ENCODE results near the gene INAFM1.
"Not testable (repeated sequence)": the region's sequence is repeated elsewhere in the genome, so short reads cannot be mapped to it uniquely, and the experiment has no call there.

INAFM1 gene

DNA sequence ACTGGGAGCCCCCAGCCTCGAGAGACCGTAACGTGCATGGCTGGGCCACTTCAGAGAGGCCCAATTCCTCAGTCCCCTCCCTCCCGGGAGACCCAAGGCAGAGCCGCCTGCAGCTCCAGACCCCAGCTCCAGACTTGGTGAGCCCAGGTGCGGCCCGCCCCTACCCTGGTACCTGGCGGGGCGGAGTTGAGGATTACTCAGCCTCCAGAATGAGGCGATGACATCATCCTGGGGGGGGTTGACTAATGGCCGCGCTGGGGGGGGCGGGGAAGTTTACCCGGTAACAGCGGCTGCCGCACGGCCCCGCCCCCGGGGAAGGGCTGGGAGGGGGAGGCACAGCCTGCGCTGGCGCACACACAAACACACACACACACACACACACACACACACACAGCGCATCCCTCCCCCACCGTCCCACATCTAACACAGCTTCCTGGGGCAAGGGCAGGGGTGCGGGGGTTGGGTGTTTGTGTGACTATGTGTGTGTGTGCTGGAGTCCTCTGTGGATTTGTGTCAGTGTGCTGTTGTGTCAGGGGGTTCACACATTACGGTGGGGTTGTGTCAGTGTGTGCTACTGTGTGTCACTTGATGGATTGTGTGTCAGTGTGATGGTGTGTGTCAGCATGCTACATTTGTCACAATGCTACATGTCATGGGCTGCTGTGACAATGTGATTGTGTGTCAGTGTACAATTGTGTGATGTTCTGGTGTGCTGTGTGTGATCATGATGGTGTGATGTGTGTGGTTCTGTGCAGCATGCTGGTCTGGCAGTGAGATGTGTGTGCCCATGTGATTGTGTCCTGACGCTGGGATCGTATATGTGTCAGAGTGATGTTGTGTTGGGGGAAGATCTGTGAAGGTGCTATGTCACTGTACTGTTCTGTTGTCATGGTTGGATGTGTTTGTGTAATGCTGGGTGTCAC lies 33.4 kb upstream of the INAFM1 start:
- peak in 1 of 2 donors; percentile 74 for DNase-seq (ENCODE audit: extremely low read depth in 1 of 2, low read depth in 1 of 2)

DNA sequence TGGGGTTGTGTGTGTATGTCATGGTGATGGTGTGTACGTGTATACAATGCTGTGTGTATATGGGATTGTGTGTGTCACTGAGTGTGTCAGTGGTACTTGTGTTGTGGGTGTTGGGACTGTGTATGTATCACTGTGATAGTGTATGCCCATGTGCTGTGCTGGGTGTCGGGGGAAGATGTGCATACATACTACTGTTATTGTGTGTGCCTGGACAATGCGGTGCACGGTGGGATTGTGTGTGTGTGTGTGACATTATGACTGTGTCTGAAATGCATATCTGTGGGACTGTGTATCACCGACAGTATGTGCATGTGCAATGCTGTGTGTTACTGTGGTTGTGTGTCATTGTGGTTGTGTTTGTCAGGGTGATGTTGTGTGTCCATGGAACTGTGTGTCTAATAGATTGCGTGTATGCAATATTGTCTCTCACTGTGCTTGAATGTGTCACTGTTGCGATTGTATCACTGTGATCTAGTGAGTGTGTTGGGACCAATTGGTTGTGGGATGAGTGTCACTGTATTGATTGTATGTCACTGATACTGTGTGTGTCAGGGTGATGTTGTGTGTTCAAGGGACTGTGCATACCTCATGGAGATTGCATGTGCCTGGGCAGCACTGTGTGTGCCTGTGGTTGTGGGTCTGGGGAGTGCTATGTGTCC lies 32.6 kb upstream of the INAFM1 start:
- DNase-seq (ENCODE audit: extremely low read depth in 1 of 2, low read depth in 1 of 2), result no peak

DNA sequence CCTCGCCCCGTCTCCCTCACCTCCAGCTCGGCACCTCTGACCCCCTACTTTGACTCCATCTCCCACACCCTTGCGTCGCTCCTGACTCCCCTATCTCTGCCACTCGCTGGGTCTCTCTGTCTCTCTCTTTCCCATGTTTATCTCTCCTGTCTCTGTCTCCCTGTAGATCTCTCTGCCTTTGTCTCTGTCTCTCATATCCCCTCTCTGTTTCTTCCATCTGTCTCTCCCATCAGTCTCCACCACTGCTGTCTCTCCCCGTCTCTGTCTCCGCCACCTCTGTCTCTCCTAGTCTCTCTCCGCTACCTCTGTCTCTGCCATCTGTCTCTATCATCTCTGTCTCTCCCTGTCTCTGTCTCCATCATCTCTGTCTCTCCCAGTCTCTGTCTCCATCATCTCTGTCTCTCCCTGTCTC lies 31.3 kb upstream of the INAFM1 start:
- no peak for DNase-seq (ENCODE audit: extremely low read depth in 1 of 2, low read depth in 1 of 2)

DNA sequence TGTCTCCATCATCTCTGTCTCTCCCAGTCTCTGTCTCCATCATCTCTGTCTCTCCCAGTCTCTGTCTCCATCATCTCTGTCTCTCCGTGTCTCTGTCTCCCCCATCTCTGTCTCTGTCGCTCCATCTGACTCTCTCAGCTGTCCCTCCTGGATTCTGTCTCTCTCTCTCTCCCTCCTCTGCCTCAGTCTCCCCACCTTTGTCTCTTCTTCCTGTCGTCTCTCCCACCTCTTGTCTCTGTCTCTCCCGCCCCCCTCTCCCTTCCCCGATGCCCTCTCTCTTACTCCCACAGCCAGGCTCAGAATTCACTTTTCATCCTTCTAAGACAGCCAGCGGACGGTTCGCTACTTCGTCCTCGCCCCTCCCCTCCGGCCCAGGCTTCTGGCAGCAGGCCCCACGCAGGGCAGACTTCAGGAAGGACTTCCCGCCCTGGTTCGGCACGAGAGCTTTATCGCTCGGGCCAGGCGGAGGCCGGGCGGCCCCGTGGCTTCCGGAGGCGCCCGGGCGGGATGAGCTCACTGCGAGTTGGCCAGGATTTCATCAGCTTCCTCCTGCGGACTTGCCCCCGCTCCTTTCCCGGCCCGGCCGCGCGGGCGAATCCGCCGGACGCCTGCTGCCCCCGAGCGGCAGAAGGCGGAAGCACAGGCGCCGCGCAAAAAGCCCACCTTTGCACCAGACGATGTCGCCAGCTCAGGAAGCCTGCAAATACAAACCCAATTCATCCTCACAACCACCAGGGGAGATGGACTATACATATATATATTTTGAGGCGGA lies 30.7 kb upstream of the INAFM1 start:
- peak; percentile 89 for DNase-seq (ENCODE audit: extremely low read depth in 1 of 2, low read depth in 1 of 2)

DNA sequence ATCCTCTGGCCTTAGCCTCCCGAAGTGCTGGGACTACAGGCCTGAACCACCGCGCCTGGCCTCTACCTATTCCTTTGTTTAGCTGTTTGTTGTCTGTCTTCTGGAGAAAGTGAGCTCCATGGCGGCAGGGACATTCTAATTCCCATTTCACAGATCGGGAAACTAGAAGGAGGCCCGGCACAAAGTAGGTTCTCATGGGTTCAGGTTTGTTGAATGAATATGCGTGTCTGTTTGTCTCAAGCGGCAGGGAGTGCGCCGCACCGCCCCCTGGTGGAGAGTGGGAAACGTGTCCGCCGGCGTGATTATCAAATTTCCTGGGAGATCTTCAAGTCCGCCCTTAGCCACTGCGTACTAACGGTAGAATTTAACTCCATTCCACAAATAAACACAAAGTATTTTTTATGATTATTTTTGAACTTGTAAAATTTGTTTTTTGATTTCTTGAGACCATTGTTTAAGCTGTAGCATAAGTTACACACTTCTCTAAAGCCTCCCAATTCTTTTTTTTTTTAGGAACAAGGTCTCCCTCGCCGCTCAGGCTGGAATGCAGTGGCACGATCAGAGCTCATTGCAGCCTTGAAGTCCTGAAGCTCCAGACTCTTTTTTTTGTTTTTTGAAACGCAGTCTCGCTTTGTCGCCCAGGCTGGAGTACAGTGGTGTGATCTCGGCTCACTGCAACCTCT lies 27.2 kb upstream of the INAFM1 start:
- no peak for DNase-seq (ENCODE audit: extremely low read depth in 1 of 2, low read depth in 1 of 2)

DNA sequence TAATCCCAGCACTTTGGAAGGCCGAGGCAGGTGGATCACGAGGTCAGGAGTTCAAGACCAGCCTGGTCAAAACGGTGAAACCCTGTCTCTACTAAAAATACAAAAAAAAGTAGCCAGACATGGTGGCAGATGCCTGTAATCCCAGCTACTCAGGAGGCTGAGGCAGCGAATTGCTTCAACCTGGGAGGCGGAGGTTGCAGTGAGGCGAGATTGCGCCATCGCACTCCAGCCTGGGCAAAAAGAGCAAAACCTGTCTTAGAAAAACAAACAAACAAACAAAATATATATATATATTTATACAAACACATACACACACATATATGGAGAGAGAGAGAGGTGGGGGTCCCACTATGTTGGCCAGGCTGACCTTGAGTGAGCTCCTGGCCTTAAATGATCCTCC lies 21.7 kb upstream of the INAFM1 start:
- not testable (repeated sequence) for DNase-seq (ENCODE audit: extremely low read depth in 1 of 2, low read depth in 1 of 2)

DNA sequence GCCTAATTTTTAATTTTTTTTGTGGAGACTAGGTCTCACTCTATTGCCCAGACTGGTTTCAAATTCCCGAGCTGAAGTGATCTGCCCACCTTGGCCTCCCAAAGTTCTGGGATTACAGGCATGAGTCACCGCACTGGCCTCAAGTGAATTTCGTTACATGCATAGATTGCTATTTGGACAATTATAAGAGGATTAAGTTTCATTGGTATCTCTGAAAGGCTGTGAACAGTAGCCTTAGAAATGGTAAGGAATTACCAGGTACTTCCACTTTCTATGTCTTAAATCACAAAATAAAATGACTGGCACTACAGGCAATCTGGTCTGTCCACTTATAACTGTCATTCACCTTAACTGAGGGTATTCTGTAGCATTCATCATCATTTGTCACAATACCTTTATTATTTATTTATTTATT lies 21.2 kb upstream of the INAFM1 start:
- no peak for DNase-seq (ENCODE audit: extremely low read depth in 1 of 2, low read depth in 1 of 2)

DNA sequence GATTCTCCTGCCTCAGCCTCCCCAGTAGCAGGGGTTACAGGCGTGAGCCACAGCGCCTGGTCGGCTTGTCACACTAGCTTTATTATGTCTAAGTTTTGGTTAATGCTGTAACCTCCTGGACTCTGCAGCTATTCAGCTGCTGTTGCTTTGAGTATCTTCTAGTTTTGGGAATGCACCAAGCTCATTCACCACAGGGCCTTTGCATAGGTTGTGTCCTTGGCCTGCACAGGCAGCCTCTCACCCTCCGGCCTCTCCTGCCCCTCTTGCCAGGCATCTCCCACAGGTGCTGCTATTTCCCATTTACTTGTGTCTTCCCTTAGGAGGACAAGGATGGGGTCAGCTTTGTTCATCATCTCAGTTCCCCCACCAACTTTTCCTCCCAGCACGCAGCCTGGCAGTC lies 20.7 kb upstream of the INAFM1 start:
- no peak for DNase-seq (ENCODE audit: extremely low read depth in 1 of 2, low read depth in 1 of 2)

DNA sequence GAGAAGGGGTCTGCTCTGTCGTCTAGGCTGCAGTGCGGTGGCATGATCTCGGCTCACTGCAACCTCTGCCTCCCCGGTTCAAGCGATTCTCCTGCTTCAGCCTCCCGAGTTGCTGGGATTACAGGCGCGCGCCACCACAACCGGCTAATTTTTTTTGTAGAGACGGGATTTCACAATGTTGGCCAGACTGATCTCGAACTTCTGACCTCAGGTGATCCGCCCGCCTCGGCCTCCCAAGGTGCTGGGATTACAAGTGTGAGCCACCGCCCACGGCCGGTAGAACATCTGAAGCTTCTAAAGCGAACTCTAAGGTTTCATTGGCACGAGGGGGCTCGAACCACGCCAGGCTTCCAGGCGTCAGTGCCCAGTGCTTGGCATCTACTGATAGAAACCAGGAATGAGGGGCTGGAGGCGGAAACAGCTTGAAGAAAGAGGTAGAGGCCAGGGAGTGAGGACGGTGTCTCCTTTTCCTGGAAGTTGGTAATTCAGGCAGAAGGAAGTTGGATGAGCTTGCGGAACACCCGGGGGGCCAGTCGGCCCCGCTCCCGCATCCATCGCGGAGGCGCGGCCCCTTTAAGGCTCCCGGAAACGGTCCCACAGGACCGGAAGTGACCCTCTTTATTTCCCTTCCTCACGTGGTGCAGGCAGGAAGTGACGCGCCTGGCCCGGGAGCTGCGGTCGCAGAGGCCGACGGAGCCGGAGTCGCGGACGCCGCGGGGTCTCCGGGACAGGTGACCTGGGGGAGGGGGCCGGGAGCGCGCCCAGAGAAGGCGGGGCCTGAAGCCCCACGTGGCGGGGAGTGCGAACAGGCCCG lies 18.6 kb upstream of the INAFM1 start, which contains the start of gene CCDC9:
Gene CCDC9, plus strand, starts transcription at position 647 of the 814 bp plus-strand sequence. CDS start 1,876 bp downstream, outside the sequence.
- peak; percentile 92 to 95 for DNase-seq (ENCODE audit: extremely low read depth in 1 of 2, low read depth in 1 of 2)

DNA sequence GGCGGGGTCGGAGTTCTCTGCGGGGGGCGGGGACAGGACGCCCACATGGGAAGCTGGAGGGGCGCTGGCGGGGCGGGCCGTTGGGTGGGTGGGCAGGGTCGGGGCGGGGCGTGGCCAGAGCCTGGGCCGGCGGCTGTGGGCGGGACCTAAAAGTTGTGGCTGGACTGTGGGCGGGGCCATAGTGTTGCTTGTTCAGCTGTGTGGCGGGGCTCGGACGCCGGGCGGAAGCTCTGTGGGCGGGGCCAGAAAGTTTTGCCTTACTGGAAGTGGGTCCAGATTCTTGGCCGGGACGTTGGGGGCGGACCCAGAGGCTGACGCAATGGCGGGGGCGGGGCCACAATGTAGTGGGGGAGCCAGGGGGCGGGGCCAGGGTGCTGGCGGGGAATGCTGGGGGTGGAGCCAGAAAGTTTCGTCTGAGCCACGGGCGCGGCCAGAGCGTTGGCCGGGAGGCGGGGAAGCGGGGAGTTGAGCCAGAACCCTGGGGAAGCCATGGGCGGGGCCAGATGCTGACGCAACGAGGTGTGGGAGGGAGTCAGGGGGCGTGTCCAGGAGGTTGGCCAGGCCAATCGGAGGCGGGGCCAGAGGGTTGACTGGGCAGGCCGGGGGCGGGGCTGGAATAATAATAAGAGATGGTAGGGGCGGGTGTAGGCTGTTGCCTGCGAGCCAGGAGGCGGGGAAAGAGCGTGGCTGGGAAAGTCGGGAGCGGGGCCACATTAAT lies 17.8 kb upstream of the INAFM1 start:
- DNase-seq (ENCODE audit: extremely low read depth in 1 of 2, low read depth in 1 of 2), result peak; percentile 99 to 100

DNA sequence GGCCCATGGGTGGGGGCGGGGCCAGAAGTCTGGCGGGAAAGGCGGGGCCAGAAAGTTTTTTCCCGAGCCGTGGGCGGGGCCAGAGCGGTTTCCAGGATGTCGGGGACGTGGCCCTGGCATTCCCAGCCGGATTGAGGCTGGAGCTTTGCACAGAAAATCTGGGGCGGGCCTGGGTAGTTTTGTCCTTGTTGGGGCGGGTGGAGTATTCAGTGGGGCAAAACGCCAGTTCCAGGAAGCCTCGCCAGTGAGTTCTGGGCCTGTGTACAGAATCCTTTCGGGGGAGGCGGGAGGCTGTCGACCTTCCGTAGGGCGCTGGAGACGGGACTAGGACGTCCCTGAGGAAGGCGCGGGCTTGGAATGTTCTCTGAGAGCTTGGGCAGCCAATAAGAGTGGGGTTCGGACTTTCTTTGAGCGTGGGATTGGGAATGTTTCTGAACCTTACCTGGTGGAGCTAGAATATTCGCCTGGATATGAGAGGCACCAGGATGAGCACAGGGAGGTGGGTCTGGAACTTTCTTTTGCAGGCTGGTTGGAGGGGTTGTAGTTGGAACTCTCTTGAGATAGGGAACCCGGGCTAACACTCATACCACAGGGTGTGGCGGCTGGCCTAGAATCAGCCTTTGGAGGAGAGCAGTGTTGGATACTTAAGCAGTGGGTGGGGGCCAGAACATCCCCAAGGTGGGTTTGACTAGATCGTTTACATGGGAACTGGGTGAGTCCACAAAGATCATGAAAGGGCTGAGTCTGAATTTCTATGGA lies 17.1 kb upstream of the INAFM1 start:
- no peak for DNase-seq (ENCODE audit: extremely low read depth in 1 of 2, low read depth in 1 of 2)

DNA sequence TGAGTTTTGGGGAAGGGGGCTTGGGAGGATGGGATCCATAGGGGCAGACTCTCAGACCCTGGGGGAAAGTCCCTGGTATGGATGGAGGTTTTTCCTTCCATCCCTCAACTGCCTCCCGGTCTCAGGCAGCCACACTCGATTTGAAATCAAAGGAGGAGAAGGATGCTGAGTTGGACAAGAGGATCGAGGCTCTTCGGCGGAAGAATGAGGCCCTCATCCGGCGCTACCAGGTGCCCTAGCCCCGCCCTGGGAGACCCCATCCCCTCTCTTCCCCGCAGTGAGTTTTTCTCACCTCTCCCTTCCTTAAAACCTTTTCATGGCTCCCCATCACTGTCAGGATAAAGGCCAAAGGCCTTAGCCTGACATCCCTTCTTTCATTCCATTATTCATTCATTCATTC lies 16.3 kb upstream of the INAFM1 start:
- no peak for DNase-seq (ENCODE audit: extremely low read depth in 1 of 2, low read depth in 1 of 2)

DNA sequence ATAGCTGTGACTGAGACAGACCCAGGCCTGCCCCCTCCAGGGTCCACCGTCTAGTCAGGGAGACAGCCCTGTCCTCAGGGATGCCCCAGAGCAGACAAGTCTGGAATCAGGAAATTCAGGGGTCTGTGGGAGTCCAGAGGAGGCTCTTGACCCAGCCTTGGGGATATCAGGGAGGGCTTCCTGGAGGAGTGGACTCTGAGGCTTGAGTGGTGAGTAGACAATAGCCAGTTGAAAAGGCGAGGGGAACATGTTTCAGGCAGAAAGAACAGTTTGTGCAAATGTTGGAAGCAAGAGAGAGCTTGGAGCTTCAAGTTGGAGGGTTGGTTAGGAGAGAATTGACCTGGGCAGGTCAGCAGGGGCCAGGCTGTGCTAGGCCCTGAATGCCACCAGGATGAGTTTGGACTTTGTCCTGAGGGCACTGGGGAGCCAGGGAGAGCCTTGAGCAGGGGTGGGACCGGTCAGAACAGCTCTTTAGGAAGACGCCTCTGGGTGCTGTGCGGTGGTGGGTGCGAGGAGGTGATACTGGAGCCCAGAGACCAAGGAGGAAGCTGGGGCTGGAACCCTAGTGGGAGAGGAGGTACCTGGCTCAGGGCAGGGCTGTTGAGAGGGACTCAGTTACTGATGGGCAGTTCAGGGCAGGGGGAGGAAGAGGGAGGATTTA lies 15.7 kb upstream of the INAFM1 start:
- DNase-seq (ENCODE audit: extremely low read depth in 1 of 2, low read depth in 1 of 2), result no peak

DNA sequence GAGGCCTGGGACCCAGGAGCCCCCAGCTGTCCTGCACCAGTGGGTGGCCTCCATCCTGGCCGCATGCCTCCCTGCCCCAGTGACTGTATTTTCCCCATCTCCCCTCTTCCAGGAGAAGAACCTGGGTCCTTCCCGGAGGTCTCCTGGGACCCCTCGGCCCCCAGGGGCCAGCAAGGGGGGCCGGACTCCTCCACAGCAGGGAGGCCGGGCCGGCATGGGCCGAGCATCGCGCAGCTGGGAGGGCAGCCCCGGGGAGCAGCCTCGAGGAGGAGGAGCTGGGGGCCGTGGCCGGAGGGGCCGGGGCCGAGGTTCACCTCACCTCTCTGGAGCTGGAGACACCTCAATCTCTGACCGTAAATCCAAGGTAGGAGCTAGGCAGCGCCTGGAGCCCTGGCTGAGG lies 14.2 kb upstream of the INAFM1 start:
- DNase-seq (ENCODE audit: extremely low read depth in 1 of 2, low read depth in 1 of 2), result no peak

DNA sequence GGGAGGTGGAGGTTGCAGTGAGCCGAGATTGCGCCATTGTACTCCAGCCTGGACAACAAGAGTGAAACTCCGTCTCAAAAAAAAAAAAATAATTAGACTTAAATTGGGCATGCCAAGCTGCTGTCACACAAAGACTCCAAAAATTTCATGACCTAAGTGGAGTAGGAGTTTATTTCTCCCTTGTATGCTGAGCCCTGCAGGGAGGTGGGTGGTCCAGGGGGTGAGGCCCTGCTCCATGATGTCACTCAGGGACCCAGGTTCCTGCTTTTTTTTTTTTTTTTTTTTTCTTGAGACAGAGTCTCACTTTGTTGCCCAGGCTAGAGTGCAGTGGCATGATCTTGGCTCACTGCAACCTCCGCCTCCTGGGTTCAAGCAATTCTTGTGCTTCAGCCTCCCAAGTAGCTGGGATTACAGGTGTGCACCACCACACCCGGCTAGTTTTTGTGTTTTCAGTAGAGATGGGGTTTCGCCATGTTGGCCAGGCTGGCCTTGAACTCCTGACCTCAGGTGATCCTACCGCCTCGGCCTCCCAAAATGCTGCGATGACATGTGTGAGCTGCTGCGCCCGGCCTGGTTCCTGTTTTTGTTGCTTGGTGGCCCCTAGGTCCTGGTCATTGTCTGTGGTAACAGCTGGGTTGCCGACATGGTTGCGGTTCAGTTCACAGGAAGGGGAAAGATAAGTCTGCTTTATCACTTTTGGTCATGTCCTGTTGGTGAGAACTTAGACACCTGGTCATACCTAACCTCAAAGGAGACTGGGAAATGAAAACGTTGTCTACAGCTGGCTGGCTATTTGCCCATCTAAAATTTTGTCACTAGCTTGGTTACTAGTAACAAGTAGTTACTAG lies 12.5 kb upstream of the INAFM1 start:
- not testable (repeated sequence) for DNase-seq (ENCODE audit: extremely low read depth in 1 of 2, low read depth in 1 of 2)

DNA sequence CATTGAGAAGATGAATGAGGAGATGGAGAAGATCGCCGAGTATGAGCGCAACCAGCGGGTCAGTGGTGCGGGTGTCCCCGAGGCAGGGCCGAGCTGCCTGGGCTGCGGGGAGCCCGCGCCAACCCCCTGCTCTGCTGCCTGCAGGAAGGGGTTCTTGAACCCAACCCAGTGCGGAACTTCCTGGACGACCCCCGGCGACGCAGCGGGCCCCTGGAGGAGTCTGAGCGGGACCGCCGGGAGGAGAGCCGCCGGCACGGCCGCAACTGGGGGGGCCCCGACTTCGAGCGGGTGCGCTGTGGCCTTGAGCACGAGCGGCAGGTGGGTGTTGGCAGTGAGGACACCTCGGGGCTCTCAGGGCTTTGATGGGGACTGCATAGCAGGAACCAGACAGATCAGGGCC lies 10.1 kb upstream of the INAFM1 start:
- no peak for DNase-seq (ENCODE audit: extremely low read depth in 1 of 2, low read depth in 1 of 2)

DNA sequence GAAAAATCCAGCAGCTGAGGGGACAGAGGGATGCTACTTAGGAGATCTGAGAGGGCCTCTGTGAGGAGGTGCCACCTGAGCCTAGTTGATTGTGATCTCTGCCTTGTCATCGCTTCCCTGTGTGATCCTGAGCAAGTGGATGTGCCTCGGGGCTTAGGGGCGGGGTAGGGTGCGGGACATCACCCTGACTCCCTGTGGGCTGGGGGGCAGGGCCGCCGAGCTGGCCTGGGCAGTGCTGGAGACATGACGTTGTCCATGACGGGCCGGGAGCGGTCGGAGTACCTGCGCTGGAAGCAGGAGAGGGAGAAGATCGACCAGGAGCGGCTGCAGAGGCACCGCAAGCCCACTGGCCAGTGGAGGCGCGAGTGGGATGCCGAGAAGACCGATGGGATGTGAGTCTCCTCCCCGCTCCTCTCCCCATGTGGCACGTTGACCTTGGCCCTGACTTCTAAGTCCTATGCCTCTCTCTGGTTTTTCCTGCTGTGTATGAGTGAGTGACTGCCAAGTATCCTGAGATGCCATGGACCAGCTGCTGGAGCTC lies 8.2 kb upstream of the INAFM1 start:
- no peak for DNase-seq (ENCODE audit: extremely low read depth in 1 of 2, low read depth in 1 of 2)

Data from stimulated activated CD8-positive, alpha-beta memory T cell treated with anti-CD3 and anti-CD28 coated beads, Interleukin-7, amount 100 ng/mL, for 48 hours (primary cell).